ENCODE measurements around the gene GPR107. TPM values are rescaled to one million over a fixed set of nuclear protein-coding genes. Genes with fewer than 3 reads are reported as not detected.

Gene GPR107
- total and polyA plus RNA-seq, 7 donors: 3.6 to 34.1 (median 19.6) TPM

- peaks cover 0 to 93% (median 86%) of the 10 kb centered on the region in 4 donors for H3K4me1 ChIP-seq
- intact Hi-C loops (cut with DNase I): no loop called here
- no peak overlapping the region for H3K4me3 ChIP-seq
- no peak for DNase-seq
- TF ChIP-seq POLR2AphosphoS5 (IDR thresholded peaks at IDR 0.05) (no peak), EP300 (IDR thresholded peaks at IDR 0.05) (no peak), CTCF (IDR thresholded peaks at IDR 0.05) (no peak)
- no peaks in the 10 kb centered on the region for H3K36me3 ChIP-seq
- H3K9me3 ChIP-seq: no peaks in the 10 kb centered on the region
- H3K27me3 ChIP-seq: no peaks in the 10 kb centered on the region
- WGBS, 2 donors: 75 to 80% methylated on average over 2 of the region's 2 CpGs
- H3K27ac ChIP-seq: peak overlapping the region; percentile 94 to 99 (median 97)
Observed at GRCh38 chr9:130179331-130179907, 125.7 kb downstream of the GPR107 start.

GRCh38 chr9:130180516-130180915, 126.8 kb downstream of the GPR107 start:
- intact Hi-C loops (cut with DNase I): loop anchor here (5.0 kb wide), 1 partner anchor 152 kb away; no protein-coding TSS in a partner anchor
- no peak for DNase-seq
- peak overlapping the region; percentile 94 to 99 (median 96) for H3K27ac ChIP-seq
- TF ChIP-seq POLR2AphosphoS5 (IDR thresholded peaks at IDR 0.05) (no peak), EP300 (IDR thresholded peaks at IDR 0.05) (no peak), CTCF (IDR thresholded peaks at IDR 0.05) (no peak), POLR2A (IDR thresholded peaks at IDR 0.05) (no peak)
- H3K36me3 ChIP-seq: no peaks in the 10 kb centered on the region
- peaks cover 0 to 96% (median 86%) of the 10 kb centered on the region in 4 donors for H3K4me1 ChIP-seq
- no peaks in the 10 kb centered on the region for H3K9me3 ChIP-seq
- no peaks in the 10 kb centered on the region for H3K27me3 ChIP-seq
- WGBS, 2 donors: 65 to 83% methylated on average over 12 of the region's 12 CpGs
- no peak overlapping the region for H3K4me3 ChIP-seq

- intact Hi-C loops (cut with DNase I): loop anchor here (5.0 kb wide), 1 partner anchor 150 kb away; no protein-coding TSS in a partner anchor
- Histone ChIP-seq H3K4me3 (no peak overlapping the region), H3K9me3 (no peaks in the 10 kb centered on the region), H3K27me3 (no peaks in the 10 kb centered on the region), H3K4me1 (peaks cover 0 to 96% (median 87%) of the 10 kb centered on the region in 4 donors), H3K27ac (peak overlapping the region; percentile 94 to 99 (median 96)), H3K36me3 (no peaks in the 10 kb centered on the region)
- 23 to 76% methylated on average over 33 of the region's 33 CpGs for WGBS, 2 donors
- TF ChIP-seq EP300 (IDR thresholded peaks at IDR 0.05) (no peak), POLR2AphosphoS5 (IDR thresholded peaks at IDR 0.05) (no peak), POLR2A (IDR thresholded peaks at IDR 0.05) (no peak), CTCF (IDR thresholded peaks at IDR 0.05) (no peak)
- no peak for DNase-seq
Observed at GRCh38 chr9:130181678-130182380, 128.1 kb downstream of the GPR107 start.

- intact Hi-C loops (cut with DNase I): loop anchor here (5.0 kb wide), 1 partner anchor 150 kb away; no protein-coding TSS in a partner anchor
- no peak for TF ChIP-seq EP300 (IDR thresholded peaks at IDR 0.05)
- no peak for TF ChIP-seq POLR2A (IDR thresholded peaks at IDR 0.05)
- TF ChIP-seq POLR2AphosphoS5 (IDR thresholded peaks at IDR 0.05): peak in 3 of 4 donors; percentile 8 to 42 (median 37)
- TF ChIP-seq CTCF (IDR thresholded peaks at IDR 0.05): no peak
- Histone ChIP-seq H3K9me3 (no peaks in the 10 kb centered on the region), H3K4me1 (peaks cover 0 to 96% (median 87%) of the 10 kb centered on the region in 4 donors), H3K27ac (peak overlapping the region; percentile 94 to 99 (median 96)), H3K4me3 (no peak overlapping the region), H3K27me3 (no peaks in the 10 kb centered on the region), H3K36me3 (no peaks in the 10 kb centered on the region)
- whole genome bisulfite sequencing, 2 donors: 33 to 81% methylated on average over 17 of the region's 17 CpGs
- no peak for DNase-seq
Observed at GRCh38 chr9:130182381-130182909, 128.7 kb downstream of the GPR107 start.
